ENCODE data around the gene CNDP2.

The CNDP2 gene

GRCh38 chr18:74540652-74541421, 44.7 kb downstream of the CNDP2 start:
- ChIA-PET POLR2A (no interaction called here), CTCF (interaction anchor here (3.7 kb wide), 1 partner anchor 11 kb away, joined by 18 read pairs; no protein-coding TSS in a partner anchor)
- TF ChIP-seq CTCF (IDR thresholded peaks at IDR 0.05; ENCODE audit: insufficient read depth, low read length, missing control alignments) = no peak
- no peak for DNase-seq (ENCODE audit: low read depth, low spot score)
- no peak overlapping the region for H3K4me3 ChIP-seq (ENCODE audit: low read depth, low read length)

GRCh38 chr18:74541703-74542555, 45.8 kb downstream of the CNDP2 start:
- TF ChIP-seq CTCF (IDR thresholded peaks at IDR 0.05; ENCODE audit: insufficient read depth, low read length, missing control alignments) = no peak
- no peak overlapping the region for H3K4me3 ChIP-seq (ENCODE audit: low read depth, low read length)
- DNase-seq (ENCODE audit: low read depth, low spot score) = no peak
- POLR2A ChIA-PET = no interaction called here
- CTCF ChIA-PET = interaction anchor here (0.9 to 3.7 kb wide), 2 partner anchors 10 to 190 kb away, joined by 3 to 18 read pairs; no protein-coding TSS in a partner anchor

GRCh38 chr18:74544898-74545297, 48.7 kb downstream of the CNDP2 start:
- DNase-seq (ENCODE audit: low read depth, low spot score) = no peak
- ChIA-PET CTCF (interaction anchor here (3.4 kb wide), 1 partner anchor 191 kb away, joined by 10 read pairs; no protein-coding TSS in a partner anchor), POLR2A (no interaction called here)
- no peak for TF ChIP-seq CTCF (IDR thresholded peaks at IDR 0.05; ENCODE audit: insufficient read depth, low read length, missing control alignments)
- no peak overlapping the region for H3K4me3 ChIP-seq (ENCODE audit: low read depth, low read length)

- TF ChIP-seq CTCF (IDR thresholded peaks at IDR 0.05; ENCODE audit: insufficient read depth, low read length, missing control alignments) = no peak
- DNase-seq (ENCODE audit: low read depth, low spot score) = no peak
- ChIA-PET POLR2A (no interaction called here), CTCF (interaction anchor here (0.8 to 3.4 kb wide), 3 partner anchors 193 to 349 kb away, joined by 3 to 10 read pairs (median 3); no protein-coding TSS in a partner anchor)
- no peak overlapping the region for H3K4me3 ChIP-seq (ENCODE audit: low read depth, low read length)
Observed at GRCh38 chr18:74546007-74546406, 49.8 kb downstream of the CNDP2 start.

- no peak for DNase-seq (ENCODE audit: low read depth, low spot score)
- no peak overlapping the region for H3K4me3 ChIP-seq (ENCODE audit: low read depth, low read length)
- ChIA-PET CTCF (interaction anchor here (0.8 to 3.4 kb wide), 3 partner anchors 194 to 350 kb away, joined by 3 to 10 read pairs (median 3); no protein-coding TSS in a partner anchor), POLR2A (no interaction called here)
- no peak for TF ChIP-seq CTCF (IDR thresholded peaks at IDR 0.05; ENCODE audit: insufficient read depth, low read length, missing control alignments)
Observed at GRCh38 chr18:74546751-74547530, 50.8 kb downstream of the CNDP2 start.
